DOHH2 (cell line): Measurements from ENCODE around the gene CGB8.

Source experiments
- CTCF ChIP-seq: fragments of 200-600 bp; sonication (generic); IDR thresholded peaks from one replicate; pipeline ENCODE4 v1.5.1; 2014; ENCODE audit warnings: antibody characterized with exemption, mild to moderate bottlenecking, low read depth, low read length; ENCODE audit not compliant: poor library complexity, severe bottlenecking
- EZH2phosphoT487 ChIP-seq: fragments of 200-600 bp; sonication (generic); IDR thresholded peaks from 2 replicates; pipeline ENCODE4 v1.6.1; 2017; ENCODE audit warnings: borderline replicate concordance, mild to moderate bottlenecking, antibody characterized with exemption, low read length, moderate library complexity, mixed read lengths

GRCh38 chr19:49071860-49072547 is 23.1 kb upstream of the CGB8 start:
- TF ChIP-seq CTCF (no peak), EZH2phosphoT487 (no peak)
